GM12878 (cell line): ENCODE data around the gene SLC49A4.

Source experiments
- BCLAF1 ChIP-seq: fragments of 450-650 bp; IDR thresholded peaks from 2 replicates; pipeline ENCODE4 v1.6.1; 2017; ENCODE audit warnings: antibody characterized with exemption, mild to moderate bottlenecking, moderate library complexity
- CTCF ChIP-seq, 3 experiments: IDR thresholded peaks in 2 of 3; conservative IDR thresholded peaks in 1 of 3; 2 replicates each; pipeline ENCODE4 v1.5.1; 2011; ENCODE audit warnings: low read depth in 3 of 3, low read length in 3 of 3, mild to moderate bottlenecking in 3 of 3, control low read depth in 2 of 3, moderate library complexity in 2 of 3, inconsistent platforms in 1 of 3, mixed read lengths in 1 of 3; ENCODE audit not compliant: control insufficient read depth in 2 of 3, insufficient read depth in 1 of 3; ENCODE audit errors: extremely low read depth in 1 of 3
- E4F1 ChIP-seq: fragments of 450-650 bp; IDR thresholded peaks from 2 replicates; pipeline ENCODE4 v1.6.1; 2018; ENCODE audit warnings: borderline replicate concordance, mild to moderate bottlenecking; ENCODE audit not compliant: partially characterized antibody
- POLR2A ChIP-seq: IDR thresholded peaks from 2 replicates; pipeline ENCODE4 v1.6.1; 2011; ENCODE audit warnings: low read depth, mild to moderate bottlenecking, low read length
- RCOR1 ChIP-seq: conservative IDR thresholded peaks from 2 replicates; pipeline ENCODE4 v1.6.1; 2012; ENCODE audit warnings: low read depth, low read length, improper control_type of control experiment
- REST ChIP-seq: IDR thresholded peaks from 2 replicates; pipeline ENCODE4 v1.6.1; 2012; ENCODE audit warnings: mild to moderate bottlenecking, low read depth, low read length
- SIN3A ChIP-seq: IDR thresholded peaks from 2 replicates; pipeline ENCODE4 v1.6.1; 2012; ENCODE audit warnings: low read depth, low read length, improper control_type of control experiment
- ZNF207 ChIP-seq: fragments of 450-650 bp; IDR thresholded peaks from 2 replicates; pipeline ENCODE4 v1.6.1; 2014; ENCODE audit warnings: antibody characterized with exemption, mild to moderate bottlenecking, borderline replicate concordance
- ZNF24 ChIP-seq: fragments of 450-650 bp; IDR thresholded peaks from 2 replicates; pipeline ENCODE4 v1.6.1; 2017; ENCODE audit warnings: antibody characterized with exemption, mild to moderate bottlenecking

- no peak for TF ChIP-seq BCLAF1
- no peak for TF ChIP-seq RCOR1
- no peak for TF ChIP-seq E4F1
- no peak for TF ChIP-seq POLR2A
- no peak for TF ChIP-seq SIN3A
- TF ChIP-seq CTCF (IDR thresholded peaks at IDR 0.05 in 2 of 3, conservative IDR thresholded peaks at IDR 0.05 in 1 of 3; ENCODE audit: control insufficient read depth in 2 of 3, extremely low read depth in 1 of 3, insufficient read depth in 1 of 3, low read depth in 3 of 3, low read length in 3 of 3): no peak
- TF ChIP-seq ZNF207: no peak
- TF ChIP-seq REST: no peak
- no peak for TF ChIP-seq ZNF24
Observed at GRCh38 chr3:122929188-122930062, 134.6 kb downstream of the SLC49A4 start.
